Spleen (tissue), 7 donors: ENCODE data around the gene RGR.

ENCODE experiments used
- CTCF ChIP-seq, 11 experiments: fragments of 200-600 bp in 7 of 11; fragments of 450-650 bp in 4 of 11; sonication (generic) in 4 of 11; IDR thresholded peaks in 8 of 11; conservative IDR thresholded peaks in 3 of 11; 1 replicate in 7 of 11; 2 replicates in 4 of 11; pipeline versions ENCODE4 v1.4.0 to v1.8.0; 2016 to 2021; ENCODE audit warnings: antibody characterized with exemption in 11 of 11, inconsistent platforms in 4 of 11, mild to moderate bottlenecking in 1 of 11
- POLR2AphosphoS5 ChIP-seq, 3 donors: sonication (generic); formaldehyde crosslinking; IDR thresholded peaks; one replicate each; pipeline ENCODE4 v1.5.1; 2017; ENCODE audit warnings: antibody characterized with exemption in 3 of 3
- donor health status: DM: no; HTN: no; CAD: no; lungs with moderate emphysema.
- donor health status: DM: no; HTN: no; CAD: no.
- donor health status: DM: no; HTN: no; CAD: no.

GRCh38 chr10:84308021-84308420, 63.2 kb downstream of the RGR start:
- TF ChIP-seq POLR2AphosphoS5 (IDR thresholded peaks at IDR 0.05), result no peak
- TF ChIP-seq CTCF (IDR thresholded peaks at IDR 0.05 in 8 of 11, conservative IDR thresholded peaks at IDR 0.05 in 3 of 11), result no peak
